HG03097 (cell line): ENCODE results near the gene NT5C3B.

Source experiments
- ATAC-seq: cut with Tn5 transposase; IDR thresholded peaks from one replicate; pipeline ENCODE4 v1.9.1; 2021; ENCODE audit not compliant: unreplicated experiment, low FRiP score

The NT5C3B gene

DNA sequence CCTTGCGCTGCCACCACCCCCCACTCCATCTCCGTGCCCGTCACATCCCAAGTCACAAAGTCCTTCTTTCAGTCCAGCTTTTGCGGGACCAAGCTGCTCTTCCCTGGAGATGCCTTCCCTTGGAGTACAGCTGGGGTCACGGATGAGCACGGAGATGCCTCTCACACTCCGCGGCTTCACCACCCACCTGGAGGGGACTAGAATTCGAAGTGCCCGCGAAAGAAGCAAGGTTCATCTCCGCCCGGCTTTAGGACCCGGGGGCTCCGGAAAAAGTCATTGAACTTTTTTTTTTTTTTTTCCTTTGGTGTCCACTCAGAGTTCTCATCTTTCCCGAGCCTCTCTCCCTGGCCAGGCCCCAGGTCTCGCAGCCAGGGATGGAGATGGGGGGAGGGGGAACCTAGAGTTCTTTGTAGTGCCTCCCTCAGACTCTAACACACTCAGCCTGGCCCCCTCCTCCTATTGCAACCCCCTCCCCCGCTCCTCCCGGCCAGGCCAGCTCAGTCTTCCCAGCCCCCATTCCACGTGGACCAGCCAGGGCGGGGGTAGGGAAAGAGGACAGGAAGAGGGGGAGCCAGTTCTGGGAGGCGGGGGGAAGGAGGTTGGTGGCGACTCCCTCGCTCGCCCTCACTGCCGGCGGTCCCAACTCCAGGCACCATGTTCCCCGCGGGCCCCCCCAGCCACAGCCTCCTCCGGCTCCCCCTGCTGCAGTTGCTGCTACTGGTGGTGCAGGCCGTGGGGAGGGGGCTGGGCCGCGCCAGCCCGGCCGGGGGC is 23.5 kb downstream of the NT5C3B start, which contains the start of gene FKBP10:
FKBP10 (plus strand) TSS at position 624 of the 771 bp plus-strand sequence; CDS start at position 655, 31 bp downstream.
- no peak for ATAC-seq

DNA sequence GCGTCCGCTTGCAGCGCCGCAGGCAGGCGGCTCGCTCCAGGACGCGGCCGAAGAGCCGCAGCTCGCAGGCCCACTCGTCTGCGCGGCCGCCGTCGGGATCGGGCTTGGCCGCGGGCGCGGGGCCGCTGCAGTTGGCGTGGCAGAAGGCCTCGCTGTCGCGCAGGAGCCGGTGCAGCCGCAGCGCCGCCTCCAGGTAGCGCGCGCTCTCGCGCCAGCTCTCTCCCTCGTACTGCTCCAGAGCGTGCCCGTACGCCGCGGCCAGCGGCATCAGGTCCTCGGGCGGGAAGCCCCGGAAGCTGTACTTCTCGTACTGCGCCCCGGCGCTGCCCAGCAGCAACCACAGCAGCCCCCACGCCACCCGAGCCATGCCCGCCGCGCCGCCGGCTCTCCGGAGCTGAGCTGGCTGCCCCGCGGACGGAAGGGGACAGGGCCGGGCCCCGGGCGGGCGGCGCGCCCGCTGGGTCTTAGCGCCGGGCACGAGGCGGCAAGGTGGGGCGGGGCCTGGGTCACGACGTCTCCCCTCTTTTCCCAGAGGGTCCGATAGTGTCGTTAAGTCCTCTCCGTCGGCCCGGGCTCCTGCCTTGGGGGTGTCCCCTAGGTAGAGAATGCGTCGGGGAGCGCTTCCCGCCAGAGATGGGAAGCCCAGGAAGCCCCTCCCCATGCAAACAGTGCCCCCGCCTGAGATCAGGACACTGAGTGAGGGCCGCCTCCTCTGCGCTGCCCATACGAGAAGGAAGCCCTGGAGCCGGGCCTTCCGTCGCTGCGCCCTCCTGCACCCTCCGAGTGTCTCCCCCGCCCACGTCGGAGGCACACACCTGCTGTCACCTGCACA is 24.3 kb downstream of the NT5C3B start, which contains the start of gene P3H4:
P3H4 (minus strand) TSS at position 401 of the 832 bp plus-strand sequence; CDS start at position 367, 34 bp downstream.
- no peak for ATAC-seq

GRCh38 chr17:41810659-41811548 is 25.1 kb downstream of the NT5C3B start:
- no peak for ATAC-seq

DNA sequence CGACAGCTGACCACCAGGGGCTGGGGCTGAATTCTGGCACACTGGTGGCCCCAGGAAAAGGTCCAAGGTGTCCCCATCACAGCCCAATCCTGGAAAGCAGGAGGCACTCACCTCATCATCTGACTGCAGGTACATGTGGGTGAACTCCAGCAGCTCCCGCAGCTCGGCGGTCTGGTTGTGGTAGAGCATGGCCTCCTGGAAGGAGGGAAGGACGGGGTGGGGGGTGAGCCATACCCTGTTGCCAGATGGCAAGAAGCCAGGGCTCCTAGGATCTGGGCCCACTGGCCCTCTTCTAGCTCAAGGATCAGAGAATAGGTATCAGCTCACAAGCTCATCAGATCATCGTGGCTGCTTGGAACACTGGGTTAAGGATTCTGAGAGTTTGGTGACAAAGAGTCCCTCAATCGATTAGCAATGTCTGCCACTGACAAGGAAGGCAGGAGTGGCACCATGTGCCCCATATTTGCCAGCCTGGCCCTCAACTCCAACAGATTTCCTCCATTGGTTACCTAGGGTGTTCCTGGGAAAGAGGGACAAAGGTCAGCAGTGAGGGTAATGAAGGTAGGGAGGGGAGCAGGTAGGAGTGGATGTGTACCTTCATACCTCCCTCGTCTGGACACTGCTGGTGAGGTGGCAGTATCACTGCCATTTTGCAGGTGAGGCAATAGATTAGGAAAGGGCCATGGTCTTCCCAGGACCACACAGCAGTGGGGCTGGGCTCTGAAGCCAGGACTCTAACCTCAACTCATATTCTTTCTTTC is 29.2 kb downstream of the NT5C3B start:
- no peak for ATAC-seq

GRCh38 chr17:41803049-41804020 is 32.7 kb downstream of the NT5C3B start:
- no peak for ATAC-seq

DNA sequence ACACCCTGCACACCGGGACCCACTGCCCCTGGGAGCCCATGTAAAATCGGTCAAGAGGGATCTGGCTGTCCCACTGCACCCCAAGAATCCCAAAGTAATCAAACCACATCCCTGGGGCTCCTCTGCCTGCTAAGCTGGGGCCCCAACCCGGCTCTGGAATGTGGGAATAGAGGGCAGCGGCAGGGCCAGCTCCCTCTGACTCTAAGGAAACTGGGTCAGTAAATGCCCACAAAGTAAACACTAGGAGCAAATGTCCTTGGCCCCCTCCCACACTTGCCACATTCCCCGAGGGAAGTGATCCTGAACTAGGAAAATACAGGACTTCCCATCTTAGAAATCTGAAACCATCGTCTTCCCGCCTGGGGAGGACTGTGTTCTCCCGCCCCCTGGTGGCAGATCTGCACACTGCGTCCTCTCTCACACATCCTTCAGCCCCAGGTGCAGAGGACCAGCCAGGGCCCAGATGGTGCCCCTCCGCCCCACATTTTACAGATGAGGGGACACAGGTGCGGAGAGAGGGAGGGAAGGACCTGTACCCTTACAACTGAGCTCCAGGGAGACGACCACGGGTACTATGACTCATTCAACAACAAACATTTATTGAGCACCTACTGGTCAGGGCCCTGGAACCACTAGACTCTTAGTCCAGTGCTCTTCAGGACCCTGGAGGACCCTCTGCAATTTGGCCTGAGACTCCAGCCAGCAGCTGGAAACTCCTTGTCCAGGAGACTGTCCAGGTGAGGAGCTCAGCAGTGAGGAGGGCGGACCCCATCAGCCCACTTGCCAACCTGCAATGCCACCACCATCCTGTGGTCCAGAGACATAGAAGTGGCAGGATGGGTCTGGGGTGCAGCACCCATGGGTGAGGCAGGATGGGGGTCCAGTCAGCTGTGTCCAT is 34.4 kb downstream of the NT5C3B start:
- ATAC-seq: no peak

- no peak for ATAC-seq
Observed at GRCh38 chr17:41800601-41801373, 35.2 kb downstream of the NT5C3B start.

- ATAC-seq: no peak
Observed at GRCh38 chr17:41799366-41799765, 36.7 kb downstream of the NT5C3B start.

DNA sequence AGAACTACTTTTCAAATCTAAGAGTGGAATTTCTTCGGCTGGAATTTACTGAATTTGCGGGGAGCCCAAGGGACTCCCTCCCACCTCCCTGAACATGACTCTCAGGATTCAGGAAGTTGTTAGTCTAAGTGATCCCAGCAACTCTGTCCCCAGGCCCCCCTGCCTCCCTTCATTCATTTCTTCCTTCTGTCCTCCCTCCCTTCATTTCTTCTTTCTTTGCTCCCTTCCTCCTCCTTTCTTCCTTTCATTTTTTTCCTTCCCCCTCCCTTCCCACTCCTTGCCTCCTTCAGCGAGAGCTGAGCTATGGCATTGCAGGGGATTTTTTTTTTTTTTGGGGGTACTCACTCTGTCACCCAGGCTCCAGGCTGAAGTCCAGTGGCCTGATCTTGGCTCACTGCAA is 38.7 kb downstream of the NT5C3B start:
- ATAC-seq: no peak

DNA sequence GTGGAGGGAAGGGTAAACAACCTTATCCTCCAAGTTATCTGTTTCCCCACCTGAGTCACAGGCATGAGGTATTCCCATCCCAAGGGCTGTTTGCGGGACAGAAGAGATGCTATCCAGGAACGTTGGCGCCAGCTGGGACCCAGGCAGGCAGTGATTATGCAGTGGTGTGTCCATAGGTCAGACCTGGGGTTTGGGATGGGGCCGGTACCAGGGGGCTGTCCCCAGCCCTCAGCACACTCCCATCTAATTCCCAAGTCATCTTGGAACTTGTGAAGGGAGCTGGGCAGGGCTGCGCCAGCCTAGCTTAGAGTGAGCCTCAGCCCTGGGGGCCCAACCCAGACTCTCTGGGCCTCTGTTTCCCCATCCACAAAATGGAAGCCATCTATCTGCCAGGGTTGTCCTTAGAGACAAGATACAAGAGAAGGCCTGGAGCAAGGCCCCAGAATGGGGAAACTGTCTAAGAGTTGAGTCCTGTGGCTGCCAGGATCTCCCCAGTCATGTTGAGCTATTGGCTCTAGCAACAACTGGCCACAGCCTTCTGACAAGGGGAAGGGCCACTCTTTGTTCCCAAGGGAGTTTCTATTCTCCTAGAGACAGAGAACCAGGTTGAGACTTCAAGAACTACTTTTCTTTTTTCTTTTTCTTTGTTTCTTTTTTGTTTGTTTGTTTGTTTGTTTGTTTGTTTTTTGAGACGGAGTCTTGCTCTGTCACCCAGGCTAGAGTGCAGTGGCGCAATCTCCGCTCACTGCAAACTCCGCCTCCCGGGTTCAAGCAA is 39.7 kb downstream of the NT5C3B start:
- ATAC-seq: no peak

DNA sequence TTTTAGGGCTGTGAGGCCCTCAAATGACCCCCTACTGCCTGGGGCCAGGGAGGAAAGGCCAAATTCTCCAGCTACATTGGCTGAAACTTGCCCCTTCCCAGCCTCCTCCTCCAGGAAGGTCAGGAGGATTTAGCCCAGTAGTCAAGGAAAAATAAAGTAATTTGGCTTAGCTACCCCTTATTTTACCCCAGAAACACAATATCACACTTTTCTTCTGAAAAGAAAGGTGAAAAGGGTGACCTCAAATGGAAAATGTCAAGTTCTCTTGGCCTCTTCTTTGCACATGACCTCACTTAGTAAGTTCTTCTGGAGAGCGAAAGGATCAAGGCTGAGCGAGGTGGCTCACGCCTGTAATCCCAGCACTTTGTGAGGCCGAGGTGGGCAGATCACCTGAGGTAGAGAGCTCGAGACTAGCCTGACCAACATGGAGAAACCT is 41.5 kb downstream of the NT5C3B start:
- no peak for ATAC-seq

- no peak for ATAC-seq
Observed at GRCh38 chr17:41793784-41794539, 42.1 kb downstream of the NT5C3B start.

DNA sequence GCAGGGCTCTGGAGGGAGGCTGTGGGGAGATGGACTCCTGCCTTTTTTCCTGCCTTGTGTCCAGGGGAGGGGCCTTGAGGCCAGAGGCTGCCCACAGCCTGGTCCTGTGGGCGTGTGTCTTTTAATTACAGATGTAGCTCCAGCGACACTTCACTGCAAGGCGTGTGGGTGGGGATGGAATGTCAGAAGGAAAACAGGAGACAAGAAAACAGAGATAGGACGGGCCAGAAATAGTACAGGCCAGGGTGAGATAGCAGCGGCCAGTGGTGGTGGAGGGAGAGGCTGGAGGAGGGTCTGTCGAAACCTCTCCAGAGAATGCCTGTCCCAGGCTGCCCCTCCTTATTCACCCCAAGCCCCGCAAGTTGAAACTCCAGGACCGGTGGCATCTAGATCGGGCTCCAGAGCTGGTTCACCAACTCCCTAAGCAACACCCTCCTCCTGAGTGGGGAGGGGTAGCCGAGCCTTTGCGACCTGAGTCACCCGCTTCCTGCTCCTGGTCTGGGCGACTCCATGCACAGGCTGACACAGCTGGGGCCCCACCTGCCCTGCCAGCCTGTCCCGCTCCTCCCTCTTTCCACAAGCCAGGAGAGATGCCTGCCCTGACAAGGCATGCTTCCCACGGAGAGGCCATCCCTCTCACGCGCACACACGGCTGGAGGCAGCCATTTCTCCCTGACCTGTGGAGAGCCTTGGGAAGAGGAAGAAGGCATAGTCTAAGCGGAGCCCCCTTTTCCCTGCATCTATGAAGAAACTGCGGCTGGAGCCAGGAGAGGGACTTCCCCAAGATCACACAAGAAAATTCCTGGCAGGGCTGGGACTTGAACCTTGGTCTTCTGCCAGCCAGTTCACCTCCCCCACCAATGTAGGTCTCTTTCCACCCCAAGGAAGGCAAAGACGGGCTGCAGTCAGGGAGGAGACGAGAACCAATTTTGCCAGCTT is 42.9 kb downstream of the NT5C3B start:
- ATAC-seq: no peak

DNA sequence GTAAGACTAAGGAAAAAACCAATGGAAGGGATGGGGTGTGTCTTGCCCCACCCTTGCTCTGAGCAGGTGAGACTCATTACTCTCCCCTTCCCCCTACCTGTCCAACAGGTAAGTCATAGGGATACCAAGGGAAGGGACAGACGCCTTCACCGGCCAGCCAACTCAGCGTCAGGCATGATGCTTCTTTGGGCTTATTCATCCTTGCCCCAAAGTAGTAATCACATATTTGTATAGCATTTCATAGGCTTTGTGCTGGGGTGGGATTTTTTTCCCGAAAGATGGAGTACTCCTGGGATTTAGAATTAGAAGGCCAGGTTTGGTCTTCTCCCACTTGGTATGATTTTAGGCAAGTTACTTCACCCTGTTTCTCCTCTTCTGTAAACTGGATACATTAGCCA is 49.0 kb downstream of the NT5C3B start:
- ATAC-seq: no peak
